GM23338 (cell line): Measurements from ENCODE around the gene NPHP1. TPM values are rescaled to one million over a fixed set of nuclear protein-coding genes. Genes with fewer than 3 reads are reported as not detected.

Experiments used
- ATAC-seq: fragments of 200-7000 bp; cut with Tn5 transposase; 3 replicates; pipeline ENCODE4 v1.9.1; 2020
- DNase-seq: peaks from one replicate; pipeline ENCODE4 v3.0.0-alpha.2; 2015; ENCODE audit warnings: low spot score
- H2AFZ ChIP-seq: fragments of 200-600 bp; sonication (generic); 2 replicates; pipeline ENCODE4 v1.8.0; 2016; ENCODE audit warnings: antibody characterized with exemption, mild to moderate bottlenecking, moderate library complexity
- H3F3A ChIP-seq: fragments of 200-600 bp; sonication (generic); replicated peaks from 2 replicates; pipeline ENCODE4 v1.8.0; 2017; ENCODE audit warnings: antibody characterized with exemption, mixed run types, low read depth
- H3K27ac ChIP-seq: fragments of 200-600 bp; sonication (generic); 2 replicates; pipeline ENCODE4 v1.6.1; 2016; ENCODE audit warnings: low read depth
- H3K27me3 ChIP-seq: fragments of 200-600 bp; sonication (generic); 2 replicates; pipeline ENCODE4 v1.8.0; 2016; ENCODE audit warnings: mild to moderate bottlenecking, mixed run types, moderate library complexity; ENCODE audit not compliant: insufficient read depth
- H3K36me3 ChIP-seq: fragments of 200-600 bp; sonication (generic); 2 replicates; pipeline ENCODE4 v1.8.0; 2016; ENCODE audit warnings: mild to moderate bottlenecking; ENCODE audit not compliant: insufficient read depth
- H3K4me1 ChIP-seq: fragments of 200-600 bp; sonication (generic); 2 replicates; pipeline ENCODE4 v1.8.0; 2016; ENCODE audit warnings: mild to moderate bottlenecking, moderate library complexity; ENCODE audit not compliant: insufficient read depth
- H3K4me2 ChIP-seq: fragments of 200-600 bp; sonication (generic); 2 replicates; pipeline ENCODE4 v1.7.1; 2017; ENCODE audit warnings: mixed run types
- H3K4me3 ChIP-seq: fragments of 200-600 bp; sonication (generic); 2 replicates; pipeline ENCODE4 v1.6.1; 2016; ENCODE audit warnings: mixed run types
- H3K79me2 ChIP-seq: fragments of 200-600 bp; sonication (generic); replicated peaks from 2 replicates; pipeline ENCODE4 v1.8.0; 2017; ENCODE audit warnings: mild to moderate bottlenecking; ENCODE audit not compliant: insufficient read depth
- H3K9me2 ChIP-seq: fragments of 200-600 bp; sonication (generic); 2 replicates; pipeline ENCODE4 v1.8.0; 2017; ENCODE audit not compliant: insufficient read depth
- H4K20me1 ChIP-seq: fragments of 200-600 bp; sonication (generic); replicated peaks from 2 replicates; pipeline ENCODE4 v1.8.0; 2017; ENCODE audit warnings: mild to moderate bottlenecking; ENCODE audit not compliant: insufficient read depth
- H3K27ac Mint-ChIP-seq: 2 replicates; pipeline ENCODE4 v1.8.0; 2020; ENCODE audit warnings: inconsistent platforms, mild to moderate bottlenecking, moderate library complexity, mixed read lengths
- H3K27me3 Mint-ChIP-seq: 3 replicates; pipeline ENCODE4 v1.8.0; 2022; ENCODE audit warnings: low read depth, mild to moderate bottlenecking, moderate library complexity, mixed read lengths, inconsistent platforms; ENCODE audit not compliant: insufficient read depth, poor library complexity
- H3K36me3 Mint-ChIP-seq: 3 replicates; pipeline ENCODE4 v1.8.0; 2021; ENCODE audit warnings: low read depth, mild to moderate bottlenecking, inconsistent platforms, moderate library complexity, mixed read lengths
- H3K4me1 Mint-ChIP-seq: 3 replicates; pipeline ENCODE4 v1.8.0; 2020; ENCODE audit warnings: mild to moderate bottlenecking, inconsistent platforms, mixed read lengths
- H3K4me3 Mint-ChIP-seq: 3 replicates; pipeline ENCODE4 v1.8.0; 2021; ENCODE audit warnings: moderate library complexity, mild to moderate bottlenecking, inconsistent platforms, mixed read lengths
- H3K9me3 Mint-ChIP-seq: 3 replicates; pipeline ENCODE4 v1.8.0; 2020; ENCODE audit warnings: moderate library complexity, mild to moderate bottlenecking, inconsistent platforms, mixed read lengths
- CREB1 ChIP-seq: fragments of 250-450 bp; sonication (Bioruptor Pico); IDR thresholded peaks from 2 replicates; pipeline ENCODE4 v1.5.0; 2020; ENCODE audit warnings: low read depth, mild to moderate bottlenecking, moderate library complexity
- CTCF ChIP-seq, 2 experiments: fragments of 200-600 bp in 1 of 2; sonication (generic) in 1 of 2; conservative IDR thresholded peaks; 2 replicates each; pipeline versions ENCODE4 v1.5.1 to v1.6.1; 2016 to 2017; ENCODE audit warnings: antibody characterized with exemption in 2 of 2, low read depth in 2 of 2, mild to moderate bottlenecking in 2 of 2, moderate library complexity in 1 of 2
- EZH2phosphoT487 ChIP-seq: fragments of 200-600 bp; sonication (generic); IDR thresholded peaks from one replicate; pipeline ENCODE4 v1.8.1; 2018; ENCODE audit warnings: antibody characterized with exemption; ENCODE audit not compliant: unreplicated experiment
- JUNB ChIP-seq: IDR thresholded peaks from one replicate; pipeline ENCODE4 v1.6.1; 2016; ENCODE audit warnings: antibody characterized with exemption; ENCODE audit not compliant: unreplicated experiment
- NANOG ChIP-seq: IDR thresholded peaks from 2 replicates; pipeline ENCODE4 v1.6.1; 2016; ENCODE audit warnings: antibody characterized with exemption, borderline replicate concordance
- POLR2AphosphoS5 ChIP-seq: IDR thresholded peaks from 2 replicates; pipeline ENCODE4 v1.6.1; 2016; ENCODE audit warnings: antibody characterized with exemption, low read depth
- REST ChIP-seq: IDR thresholded peaks from one replicate; pipeline ENCODE4 v1.6.1; 2018; ENCODE audit warnings: antibody characterized with exemption; ENCODE audit not compliant: unreplicated experiment
- STAT1 ChIP-seq: IDR thresholded peaks from one replicate; pipeline ENCODE4 v1.6.1; 2016; ENCODE audit warnings: antibody characterized with exemption; ENCODE audit not compliant: unreplicated experiment
- ZNF114 ChIP-seq: fragments of 250-450 bp; sonication (Bioruptor Pico); IDR thresholded peaks from 2 replicates; pipeline ENCODE4 v1.5.0; 2020; ENCODE audit warnings: mild to moderate bottlenecking, moderate library complexity
- ZNF462 ChIP-seq: fragments of 250-450 bp; sonication (Bioruptor Pico); IDR thresholded peaks from 2 replicates; pipeline ENCODE4 v1.5.0; 2020; ENCODE audit warnings: mild to moderate bottlenecking, moderate library complexity
- polyA plus RNA-seq: library from polyadenylated mRNA; unstranded; fragments of >200 nt; fragmentation: Nextera tagmentation; extraction: Ambion mirVana; gene quantifications from 2 replicates; pipeline ENCODE4 v1.2.1, GENCODE V29; 2016
- total RNA-seq: library from RNA; depleted of rRNA; stranded (reverse); fragments of >200 nt; shearing (Covaris generic); gene quantifications from 2 replicates; pipeline ENCODE4 v1.2.3, GENCODE V29; 2014

The NPHP1 gene
- total and polyA plus RNA-seq, 2 experiments from 2014 or later, result 4.6 to 10.0 TPM

- TF ChIP-seq STAT1 (no peak), ZNF462 (CRISPR knock-in tag) (no peak), CREB1 (CRISPR knock-in tag) (no peak), EZH2phosphoT487 (no peak), POLR2AphosphoS5 (no peak), NANOG (no peak), ZNF114 (CRISPR knock-in tag) (no peak), REST (no peak), CTCF (conservative IDR thresholded peaks at IDR 0.05; ENCODE audit: low read depth in 2 of 2) (no peak), JUNB (no peak)
- Histone ChIP-seq H3K27ac (no peak overlapping the region), H3K36me3 (no peaks in the 10 kb centered on the region), H3K4me2 (no peak overlapping the region), H3K4me1 (no peaks in the 10 kb centered on the region), H3K4me3 (no peak overlapping the region), H2AFZ (no peak overlapping the region), H3K79me2 (no peaks in the 10 kb centered on the region), H3K9me2 (no peaks in the 10 kb centered on the region), H3F3A (no peaks in the 10 kb centered on the region), H4K20me1 (no peaks in the 10 kb centered on the region), H3K27me3 (no peaks in the 10 kb centered on the region)
- no peak overlapping the region for H3K27ac Mint-ChIP-seq
- ATAC-seq (no peak), DNase-seq (no peak)
- H3K9me3 Mint-ChIP-seq, result no peaks in the 10 kb centered on the region
- H3K4me3 Mint-ChIP-seq, result no peak overlapping the region
- no peaks in the 10 kb centered on the region for H3K36me3 Mint-ChIP-seq
- H3K27me3 Mint-ChIP-seq, result peaks cover 1% of the 10 kb centered on the region
- H3K4me1 Mint-ChIP-seq, result no peaks in the 10 kb centered on the region
Measured at GRCh38 chr2:110126086-110126773, 78.6 kb downstream of the NPHP1 start.
